Progenitor cell of endocrine pancreas (in vitro differentiated cells): ENCODE data around the gene KRTCAP2. TPM values are rescaled to one million over a fixed set of nuclear protein-coding genes. Genes with fewer than 3 reads are reported as not detected.
A peak's percentile ranks its signal among the peaks of the same experiment; 100 is the strongest.

Source experiments
- DNase-seq: peaks from one replicate; pipeline ENCODE4 v3.0.0; 2021; ENCODE audit warnings: low spot score; ENCODE audit not compliant: unreplicated experiment
- H3K27ac Mint-ChIP-seq: 2 replicates; pipeline ENCODE4 v1.8.0; 2021; ENCODE audit warnings: mild to moderate bottlenecking, moderate library complexity, mixed read lengths
- H3K27me3 Mint-ChIP-seq: 2 replicates; pipeline ENCODE4 v1.8.0; 2021; ENCODE audit warnings: mixed read lengths
- H3K36me3 Mint-ChIP-seq: 2 replicates; pipeline ENCODE4 v1.8.0; 2022; ENCODE audit warnings: mixed read lengths; ENCODE audit not compliant: insufficient read depth
- H3K4me1 Mint-ChIP-seq: 2 replicates; pipeline ENCODE4 v1.8.0; 2021; ENCODE audit warnings: low read depth, mixed read lengths
- H3K4me3 Mint-ChIP-seq: 2 replicates; pipeline ENCODE4 v1.8.0; 2021; ENCODE audit warnings: low read depth, mild to moderate bottlenecking, moderate library complexity, mixed read lengths
- H3K9me3 Mint-ChIP-seq: 2 replicates; pipeline ENCODE4 v1.8.0; 2021; ENCODE audit warnings: low read depth, mixed read lengths
- total RNA-seq: library from RNA; stranded (reverse); gene quantifications from 2 replicates; pipeline ENCODE4 v1.2.1, GENCODE V29; 2021
- TF ChIP-seq, protein P1 (sequence below): fragments of 200-600 bp; sonication (generic); IDR thresholded peaks from one replicate; pipeline ENCODE4 v1.5.0; 2021; ENCODE audit warnings: antibody characterized with exemption, mild to moderate bottlenecking; ENCODE audit not compliant: unreplicated experiment

The KRTCAP2 gene
- total RNA-seq, 1 donor from 2014 or later, result 146 TPM

DNA sequence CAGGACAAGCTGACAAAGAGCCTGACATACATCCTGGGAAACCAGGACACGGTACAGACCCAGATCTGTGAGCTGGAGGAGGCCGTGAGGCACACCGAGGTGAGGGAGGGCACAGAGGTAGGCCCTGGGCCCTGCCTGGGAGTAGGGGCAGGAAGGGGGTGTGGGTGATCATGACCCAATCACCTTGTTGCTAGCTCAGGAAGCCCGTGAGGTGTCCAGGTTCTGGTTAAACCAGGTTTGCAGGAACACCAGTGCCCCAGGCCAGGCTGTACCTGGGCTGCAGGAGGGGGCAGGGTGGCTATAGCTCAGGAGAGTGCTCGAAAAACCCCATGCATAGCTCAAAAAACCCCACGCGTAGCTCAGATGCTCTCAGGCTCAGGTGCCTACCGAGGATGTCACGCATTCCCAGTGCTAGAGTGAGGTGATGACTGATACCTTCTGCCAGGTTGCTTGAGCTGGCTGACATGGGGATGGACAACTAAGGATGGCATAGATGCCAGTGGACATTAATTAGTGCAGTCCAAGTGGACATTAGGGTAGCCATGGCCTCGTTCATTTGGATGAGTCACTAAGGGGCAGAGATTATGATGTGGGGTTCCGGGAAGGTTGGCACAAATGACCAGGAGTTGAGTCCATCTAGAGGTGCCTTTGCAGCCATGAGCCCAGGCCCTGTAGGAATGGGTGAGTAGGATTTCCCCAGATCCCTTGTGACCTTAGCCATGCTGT, 4.3 kb upstream of the KRTCAP2 start:
- H3K27ac Mint-ChIP-seq, result no peak overlapping the region
- DNase-seq, result no peak
- TF ChIP-seq, protein P1, sequence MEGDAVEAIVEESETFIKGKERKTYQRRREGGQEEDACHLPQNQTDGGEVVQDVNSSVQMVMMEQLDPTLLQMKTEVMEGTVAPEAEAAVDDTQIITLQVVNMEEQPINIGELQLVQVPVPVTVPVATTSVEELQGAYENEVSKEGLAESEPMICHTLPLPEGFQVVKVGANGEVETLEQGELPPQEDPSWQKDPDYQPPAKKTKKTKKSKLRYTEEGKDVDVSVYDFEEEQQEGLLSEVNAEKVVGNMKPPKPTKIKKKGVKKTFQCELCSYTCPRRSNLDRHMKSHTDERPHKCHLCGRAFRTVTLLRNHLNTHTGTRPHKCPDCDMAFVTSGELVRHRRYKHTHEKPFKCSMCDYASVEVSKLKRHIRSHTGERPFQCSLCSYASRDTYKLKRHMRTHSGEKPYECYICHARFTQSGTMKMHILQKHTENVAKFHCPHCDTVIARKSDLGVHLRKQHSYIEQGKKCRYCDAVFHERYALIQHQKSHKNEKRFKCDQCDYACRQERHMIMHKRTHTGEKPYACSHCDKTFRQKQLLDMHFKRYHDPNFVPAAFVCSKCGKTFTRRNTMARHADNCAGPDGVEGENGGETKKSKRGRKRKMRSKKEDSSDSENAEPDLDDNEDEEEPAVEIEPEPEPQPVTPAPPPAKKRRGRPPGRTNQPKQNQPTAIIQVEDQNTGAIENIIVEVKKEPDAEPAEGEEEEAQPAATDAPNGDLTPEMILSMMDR, result no peak
- H3K4me3 Mint-ChIP-seq, result no peak overlapping the region
- peaks cover 26% of the 10 kb centered on the region for H3K4me1 Mint-ChIP-seq
- peaks cover 9% of the 10 kb centered on the region for H3K36me3 Mint-ChIP-seq
- no peaks in the 10 kb centered on the region for H3K27me3 Mint-ChIP-seq
- H3K9me3 Mint-ChIP-seq, result no peaks in the 10 kb centered on the region

DNA sequence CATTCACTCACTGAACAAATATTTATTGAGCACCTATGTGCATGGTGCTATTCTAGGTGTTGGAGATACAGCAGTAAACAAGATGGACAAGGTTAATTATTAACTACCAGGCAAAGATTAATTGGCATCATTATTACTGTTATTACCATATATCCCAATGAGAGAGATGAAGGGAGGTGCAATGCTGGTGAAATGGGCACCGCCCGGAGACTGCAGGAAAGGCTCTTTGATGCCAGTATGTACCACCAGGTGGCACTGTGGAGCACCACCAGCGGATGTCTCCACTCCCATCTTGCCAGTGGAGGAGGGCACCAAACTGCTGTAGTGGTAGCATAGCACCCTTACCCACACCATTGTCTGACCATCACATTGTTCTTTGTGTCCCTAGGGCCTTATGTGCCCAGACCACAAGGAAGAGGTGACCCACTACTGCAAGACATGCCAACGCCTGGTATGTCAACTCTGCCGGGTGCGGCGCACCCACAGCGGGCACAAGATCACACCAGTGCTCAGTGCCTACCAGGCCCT, 3.5 kb upstream of the KRTCAP2 start:
- DNase-seq, result peak; percentile 73
- Mint-ChIP-seq H3K27ac (peak overlapping the region; percentile 50), H3K27me3 (no peaks in the 10 kb centered on the region), H3K4me3 (peak overlapping the region; percentile 0), H3K4me1 (peaks cover 29% of the 10 kb centered on the region), H3K9me3 (no peaks in the 10 kb centered on the region), H3K36me3 (peaks cover 6% of the 10 kb centered on the region)
- TF ChIP-seq, protein P1, result peak; percentile 92

DNA sequence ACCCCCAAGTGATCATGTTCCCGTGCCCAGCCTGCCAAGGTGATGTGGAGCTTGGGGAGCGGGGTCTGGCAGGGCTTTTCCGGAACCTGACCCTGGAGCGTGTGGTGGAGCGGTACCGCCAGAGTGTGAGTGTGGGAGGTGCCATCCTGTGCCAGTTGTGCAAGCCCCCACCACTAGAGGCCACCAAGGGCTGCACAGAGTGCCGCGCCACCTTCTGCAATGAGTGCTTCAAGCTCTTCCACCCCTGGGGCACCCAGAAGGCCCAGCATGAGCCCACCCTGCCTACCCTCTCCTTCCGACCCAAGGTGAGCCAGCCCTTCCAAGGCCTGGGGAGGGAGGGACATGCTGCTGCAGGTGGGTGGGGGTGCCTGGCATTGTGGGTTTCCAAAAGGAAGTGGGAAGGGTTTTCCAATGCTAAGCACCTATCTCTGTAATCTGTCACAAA, 2.8 kb upstream of the KRTCAP2 start:
- Mint-ChIP-seq H3K9me3 (no peaks in the 10 kb centered on the region), H3K4me3 (peak overlapping the region; percentile 0), H3K4me1 (peaks cover 29% of the 10 kb centered on the region)

DNA sequence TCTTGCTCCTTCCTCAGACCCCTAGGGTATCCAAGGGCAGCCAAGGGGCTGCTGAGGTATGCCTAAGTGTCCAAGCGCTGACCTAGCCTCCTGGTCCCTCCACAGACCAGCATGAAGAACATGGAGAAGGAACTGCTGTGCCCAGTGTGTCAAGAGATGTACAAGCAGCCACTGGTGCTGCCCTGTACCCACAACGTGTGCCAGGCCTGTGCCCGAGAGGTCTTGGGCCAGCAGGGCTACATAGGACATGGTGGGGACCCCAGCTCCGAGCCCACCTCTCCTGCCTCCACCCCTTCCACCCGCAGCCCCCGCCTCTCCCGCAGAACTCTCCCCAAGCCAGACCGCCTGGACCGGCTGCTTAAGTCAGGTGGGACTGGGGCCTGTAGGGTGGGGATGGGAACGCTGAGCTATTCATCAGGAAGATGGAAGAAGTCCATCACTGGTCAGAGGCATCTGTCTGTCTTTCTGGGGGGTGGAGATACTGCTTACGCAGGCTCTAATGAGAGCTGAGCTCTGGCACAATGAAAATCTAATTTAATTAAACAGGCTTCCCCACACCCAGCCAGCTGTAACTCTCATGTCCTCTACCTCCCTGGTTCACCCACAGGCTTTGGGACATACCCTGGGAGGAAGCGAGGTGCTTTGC, 2.3 kb upstream of the KRTCAP2 start:
- Mint-ChIP-seq H3K27me3 (no peaks in the 10 kb centered on the region), H3K36me3 (peaks cover 5% of the 10 kb centered on the region), H3K4me3 (peak overlapping the region; percentile 93), H3K4me1 (peaks cover 29% of the 10 kb centered on the region), H3K9me3 (no peaks in the 10 kb centered on the region), H3K27ac (no peak overlapping the region)
- TF ChIP-seq, protein P1, result no peak
- DNase-seq, result no peak

More for the DNA sequence above, 2.8 kb upstream of the KRTCAP2 start:
- Mint-ChIP-seq H3K27ac (no peak overlapping the region), H3K27me3 (no peaks in the 10 kb centered on the region), H3K36me3 (peaks cover 5% of the 10 kb centered on the region)
- TF ChIP-seq, protein P1, result no peak
- no peak for DNase-seq
